Right lobe of liver (tissue), 4 donors: ENCODE measurements around the gene ESF1.

Source experiments
- POLR2A ChIP-seq: fragments of 450-650 bp; IDR thresholded peaks from one replicate; pipeline ENCODE4 v1.6.1; 2017; ENCODE audit warnings: antibody characterized with exemption, mild to moderate bottlenecking
- TF ChIP-seq, protein P1 (sequence below), 4 donors: fragments of 200-600 bp in 3 of 4; fragments of 450-650 bp in 1 of 4; IDR thresholded peaks; one replicate each; pipeline versions ENCODE4 v1.5.1 to v1.8.0; 2016 to 2022; ENCODE audit warnings: antibody characterized with exemption in 4 of 4, mild to moderate bottlenecking in 2 of 4
- donor health status: DM: no; HTN: no; CAD: no.
- donor health status: DM: no; HTN: no; CAD: no.
- donor health status: DM: no; HTN: yes; CAD: no.

DNA sequence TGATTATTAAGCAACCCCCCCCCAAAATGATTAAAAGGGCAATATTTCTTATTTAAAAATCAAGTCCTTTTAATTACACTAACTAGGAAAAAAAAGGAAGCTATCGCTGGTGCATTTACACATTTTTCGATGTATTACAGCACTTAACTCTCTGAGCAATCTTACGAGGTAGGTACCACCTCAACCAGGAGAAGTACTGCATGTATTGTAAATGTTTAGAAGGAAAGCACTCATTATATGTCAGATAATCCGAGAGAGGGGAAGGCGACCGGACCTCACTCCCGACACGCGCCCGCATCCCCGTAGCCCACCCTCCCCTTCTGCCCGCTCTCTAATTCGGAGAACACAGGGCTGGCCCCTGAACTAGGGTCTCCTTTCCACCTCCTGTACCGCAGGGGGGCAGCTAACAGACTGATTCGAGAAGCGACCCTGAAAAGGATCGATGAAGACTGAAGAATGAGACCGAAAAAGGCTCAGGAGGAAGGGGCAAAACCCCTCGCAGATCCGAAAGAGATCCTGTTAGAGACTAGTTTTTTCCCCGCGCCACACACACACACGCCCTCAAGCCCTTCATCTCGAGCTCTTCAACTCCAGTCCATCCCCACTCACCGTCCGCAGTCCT is 337 bp downstream of the ESF1 start:
- TF ChIP-seq POLR2A, result no peak
- TF ChIP-seq, protein P1, sequence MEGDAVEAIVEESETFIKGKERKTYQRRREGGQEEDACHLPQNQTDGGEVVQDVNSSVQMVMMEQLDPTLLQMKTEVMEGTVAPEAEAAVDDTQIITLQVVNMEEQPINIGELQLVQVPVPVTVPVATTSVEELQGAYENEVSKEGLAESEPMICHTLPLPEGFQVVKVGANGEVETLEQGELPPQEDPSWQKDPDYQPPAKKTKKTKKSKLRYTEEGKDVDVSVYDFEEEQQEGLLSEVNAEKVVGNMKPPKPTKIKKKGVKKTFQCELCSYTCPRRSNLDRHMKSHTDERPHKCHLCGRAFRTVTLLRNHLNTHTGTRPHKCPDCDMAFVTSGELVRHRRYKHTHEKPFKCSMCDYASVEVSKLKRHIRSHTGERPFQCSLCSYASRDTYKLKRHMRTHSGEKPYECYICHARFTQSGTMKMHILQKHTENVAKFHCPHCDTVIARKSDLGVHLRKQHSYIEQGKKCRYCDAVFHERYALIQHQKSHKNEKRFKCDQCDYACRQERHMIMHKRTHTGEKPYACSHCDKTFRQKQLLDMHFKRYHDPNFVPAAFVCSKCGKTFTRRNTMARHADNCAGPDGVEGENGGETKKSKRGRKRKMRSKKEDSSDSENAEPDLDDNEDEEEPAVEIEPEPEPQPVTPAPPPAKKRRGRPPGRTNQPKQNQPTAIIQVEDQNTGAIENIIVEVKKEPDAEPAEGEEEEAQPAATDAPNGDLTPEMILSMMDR (IDR thresholded peaks at IDR 0.05), result no peak
